ENCODE measurements around the gene STIM1.
A peak's percentile ranks its signal among the peaks of the same experiment; 100 is the strongest.
"Not testable (repeated sequence)": the region's sequence is repeated elsewhere in the genome, so short reads cannot be mapped to it uniquely, and the experiment has no call there.

The STIM1 gene

GRCh38 chr11:3890806-3891205 lies 35.3 kb downstream of the STIM1 start:
- DNase-seq (ENCODE audit: extremely low spot score): no peak
- CTCF ChIA-PET: interaction anchor here (0.7 to 2.0 kb wide), 7 partner anchors 12 to 182 kb away, joined by 3 to 7 read pairs (median 3); no protein-coding TSS in a partner anchor
- TF ChIP-seq CTCF (IDR thresholded peaks at IDR 0.05; ENCODE audit: control extremely low read depth, extremely low read depth, low read depth, missing control alignments): no peak
- POLR2A ChIA-PET: interaction anchor here (0.6 kb wide), 1 partner anchor 39 kb away, joined by 8 read pairs; no protein-coding TSS in a partner anchor

- no peak for DNase-seq (ENCODE audit: extremely low spot score)
- POLR2A ChIA-PET: no interaction called here
- CTCF ChIA-PET: interaction anchor here (0.8 to 1.6 kb wide), 2 partner anchors 11 to 12 kb away, joined by 3 to 4 read pairs; no protein-coding TSS in a partner anchor
- no peak for TF ChIP-seq CTCF (IDR thresholded peaks at IDR 0.05; ENCODE audit: control extremely low read depth, extremely low read depth, low read depth, missing control alignments)
Observed at GRCh38 chr11:3891751-3892150, 36.3 kb downstream of the STIM1 start.

GRCh38 chr11:3892156-3892555 lies 36.7 kb downstream of the STIM1 start:
- TF ChIP-seq CTCF (IDR thresholded peaks at IDR 0.05; ENCODE audit: control extremely low read depth, extremely low read depth, low read depth, missing control alignments): no peak
- DNase-seq (ENCODE audit: extremely low spot score): no peak
- POLR2A ChIA-PET: no interaction called here
- CTCF ChIA-PET: interaction anchor here (0.8 to 1.6 kb wide), 3 partner anchors 11 to 51 kb away, joined by 3 to 4 read pairs (median 3); partner anchors contain the start of gene RHOG

- no peak for DNase-seq (ENCODE audit: extremely low spot score)
- ChIA-PET POLR2A (interaction anchor here (0.6 kb wide), 1 partner anchor 77 kb away, joined by 4 read pairs; no protein-coding TSS in a partner anchor), CTCF (interaction anchor here (0.8 to 2.6 kb wide), 5 partner anchors 9 to 52 kb away, joined by 3 to 15 read pairs (median 4); partner anchors contain the start of genes RHOG and STIM1)
- no peak for TF ChIP-seq CTCF (IDR thresholded peaks at IDR 0.05; ENCODE audit: control extremely low read depth, extremely low read depth, low read depth, missing control alignments)
Observed at GRCh38 chr11:3893311-3893710, 37.8 kb downstream of the STIM1 start.

- CTCF ChIA-PET: interaction anchor here (1.1 to 2.6 kb wide), 6 partner anchors 9 to 179 kb away, joined by 3 to 15 read pairs (median 5); partner anchors contain the start of gene STIM1
- POLR2A ChIA-PET: no interaction called here
- DNase-seq (ENCODE audit: extremely low spot score): peak; percentile 91
- no peak for TF ChIP-seq CTCF (IDR thresholded peaks at IDR 0.05; ENCODE audit: control extremely low read depth, extremely low read depth, low read depth, missing control alignments)
Observed at GRCh38 chr11:3894128-3894731, 38.8 kb downstream of the STIM1 start.

GRCh38 chr11:3896644-3897043 lies 41.2 kb downstream of the STIM1 start:
- DNase-seq (ENCODE audit: extremely low spot score): no peak
- TF ChIP-seq CTCF (IDR thresholded peaks at IDR 0.05; ENCODE audit: control extremely low read depth, extremely low read depth, low read depth, missing control alignments): no peak
- CTCF ChIA-PET: interaction anchor here (1.0 to 1.6 kb wide), 8 partner anchors 9 to 176 kb away, joined by 3 to 10 read pairs (median 4); partner anchors contain the start of gene STIM1
- POLR2A ChIA-PET: no interaction called here

- POLR2A ChIA-PET; DNase-seq (ENCODE audit: extremely low spot score): not testable (repeated sequence)
- CTCF ChIA-PET: interaction anchor here (0.8 to 3.0 kb wide), 3 partner anchors 30 to 173 kb away, joined by 4 to 14 read pairs (median 7); no protein-coding TSS in a partner anchor
Observed at GRCh38 chr11:3900230-3900629, 44.8 kb downstream of the STIM1 start.

Data from GM10248 (cell line).